SH-SY5Y (cell line): Measurements from ENCODE around the gene KLF9.

Source experiments
- GATA2 ChIP-seq: IDR thresholded peaks from 2 replicates; pipeline ENCODE4 v1.6.1; 2011; ENCODE audit warnings: mild to moderate bottlenecking, low read depth, low read length
- GATA3 ChIP-seq: IDR thresholded peaks from 2 replicates; pipeline ENCODE4 v1.6.1; 2011; ENCODE audit warnings: low read depth, mild to moderate bottlenecking, low read length, moderate library complexity

- TF ChIP-seq GATA2 (no peak), GATA3 (no peak)
Observed at GRCh38 chr9:70389621-70390266, 24.7 kb downstream of the KLF9 start.
